ENCODE data around the gene IGSF3.
"Not testable (repeated sequence)": the region's sequence is repeated elsewhere in the genome, so short reads cannot be mapped to it uniquely, and the experiment has no call there.

DNA sequence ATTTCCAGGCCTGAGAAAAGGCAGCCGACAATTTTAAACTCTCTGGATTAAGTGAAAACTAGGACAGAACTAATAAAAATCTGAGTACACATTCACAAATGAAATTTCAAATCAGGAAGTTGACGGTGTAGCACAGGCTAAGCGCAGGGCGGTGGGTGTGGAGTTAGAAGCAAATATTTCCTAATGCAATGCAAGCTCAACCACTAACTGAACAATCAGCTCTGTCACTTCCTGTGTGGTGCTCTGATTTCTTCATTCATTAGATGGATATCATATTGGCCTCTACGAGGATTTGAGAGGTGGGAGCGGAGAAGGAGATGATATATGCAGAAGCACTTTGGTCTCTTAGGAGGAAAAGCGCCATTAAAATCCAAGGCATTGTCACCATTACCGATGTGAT, 61.5 kb downstream of the IGSF3 start:
- not testable (repeated sequence) for TF ChIP-seq POLR2A (IDR thresholded peaks at IDR 0.05)
- peak in 1 of 3 donors; percentile 18 for TF ChIP-seq POLR2AphosphoS5 (IDR thresholded peaks at IDR 0.05)
- TF ChIP-seq, protein P1, sequence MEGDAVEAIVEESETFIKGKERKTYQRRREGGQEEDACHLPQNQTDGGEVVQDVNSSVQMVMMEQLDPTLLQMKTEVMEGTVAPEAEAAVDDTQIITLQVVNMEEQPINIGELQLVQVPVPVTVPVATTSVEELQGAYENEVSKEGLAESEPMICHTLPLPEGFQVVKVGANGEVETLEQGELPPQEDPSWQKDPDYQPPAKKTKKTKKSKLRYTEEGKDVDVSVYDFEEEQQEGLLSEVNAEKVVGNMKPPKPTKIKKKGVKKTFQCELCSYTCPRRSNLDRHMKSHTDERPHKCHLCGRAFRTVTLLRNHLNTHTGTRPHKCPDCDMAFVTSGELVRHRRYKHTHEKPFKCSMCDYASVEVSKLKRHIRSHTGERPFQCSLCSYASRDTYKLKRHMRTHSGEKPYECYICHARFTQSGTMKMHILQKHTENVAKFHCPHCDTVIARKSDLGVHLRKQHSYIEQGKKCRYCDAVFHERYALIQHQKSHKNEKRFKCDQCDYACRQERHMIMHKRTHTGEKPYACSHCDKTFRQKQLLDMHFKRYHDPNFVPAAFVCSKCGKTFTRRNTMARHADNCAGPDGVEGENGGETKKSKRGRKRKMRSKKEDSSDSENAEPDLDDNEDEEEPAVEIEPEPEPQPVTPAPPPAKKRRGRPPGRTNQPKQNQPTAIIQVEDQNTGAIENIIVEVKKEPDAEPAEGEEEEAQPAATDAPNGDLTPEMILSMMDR (IDR thresholded peaks at IDR 0.05 in 8 of 11, conservative IDR thresholded peaks at IDR 0.05 in 3 of 11), result not testable (repeated sequence)
